GM12878 (cell line): ENCODE data around the gene ANKMY1. TPM values are rescaled to one million over a fixed set of nuclear protein-coding genes. Genes with fewer than 3 reads are reported as not detected.

Source experiments
- ATAC-seq: fragments of 200-7000 bp; cut with Tn5 transposase; 3 replicates; pipeline ENCODE4 v1.9.1; 2020; ENCODE audit warnings: mild to moderate bottlenecking, moderate library complexity
- BruUV-seq: library from RNA; stranded (reverse); fragments of 400-500 nt; replicated peaks from 2 replicates; lab custom pipeline; 2021; lab: Mats Ljungman, UMichigan
- CTCF ChIA-PET: fragments of 300-600 bp; sonication (Branson Sonifier 250); formaldehyde crosslinking; extraction: SDS; loops from one replicate; lab custom pipeline; 2021; ENCODE audit warnings: inconsistent platforms; lab: Yijun Ruan, JAX
- POLR2A ChIA-PET: fragments of 350-600 bp; formaldehyde crosslinking; extraction: SDS; loops from one replicate; lab custom pipeline; 2021; ENCODE audit warnings: inconsistent platforms; lab: Charles Lee
- RAD21 ChIA-PET: fragments of 300-600 bp; sonication (Branson Sonifier 250); formaldehyde crosslinking; loops from one replicate; lab custom pipeline; 2023; ENCODE audit warnings: antibody characterized with exemption; ENCODE audit not compliant: unreplicated experiment; lab: Charles Lee
- SMC1A ChIA-PET: fragments of 300-600 bp; sonication (Branson Sonifier 250); formaldehyde crosslinking; loops from one replicate; lab custom pipeline; 2023; ENCODE audit not compliant: unreplicated experiment, uncharacterized antibody; lab: Charles Lee
- DNase-seq: peaks from one replicate; pipeline ENCODE4 v3.0.0-alpha.2; 2011; ENCODE audit warnings: low read depth, low spot score
- FAIRE-seq: peaks from 3 replicates; lab custom pipeline; 2011; peaks lifted over from hg19 to GRCh38; lab: Jason Lieb, UNC
- H2AFZ ChIP-seq: 2 replicates; pipeline ENCODE4 v1.6.0; 2011; ENCODE audit warnings: low read depth, low read length, control low read depth; ENCODE audit not compliant: control insufficient read depth
- H3K27ac ChIP-seq: 2 replicates; pipeline ENCODE4 v1.5.1; 2011; ENCODE audit warnings: control low read depth; ENCODE audit not compliant: control insufficient read depth, insufficient read depth
- H3K27me3 ChIP-seq, 2 experiments: replicated peaks in 1 of 2; 2 replicates each; pipeline versions ENCODE4 v1.6.0 to v1.6.1; 2011; ENCODE audit warnings: low read length in 1 of 2; ENCODE audit not compliant: control insufficient read depth in 2 of 2, insufficient read depth in 2 of 2
- H3K36me3 ChIP-seq, 2 experiments: 2 replicates each; pipeline ENCODE4 v1.5.1; 2011; ENCODE audit warnings: low read length in 1 of 2; ENCODE audit not compliant: control insufficient read depth in 2 of 2, insufficient read depth in 2 of 2
- H3K4me1 ChIP-seq: 2 replicates; pipeline ENCODE4 v1.6.1; 2011; ENCODE audit warnings: mild to moderate bottlenecking, low read length, moderate library complexity, mixed read lengths; ENCODE audit not compliant: control insufficient read depth, insufficient read depth
- H3K4me2 ChIP-seq: 2 replicates; pipeline ENCODE4 v1.6.0; 2011; ENCODE audit warnings: control low read depth; ENCODE audit not compliant: control insufficient read depth, insufficient read depth
- H3K4me3 ChIP-seq: fragments of 200-600 bp; sonication (generic); 2 replicates; pipeline ENCODE4 v1.5.1; 2016
- H3K79me2 ChIP-seq: 2 replicates; pipeline ENCODE4 v1.6.0; 2011; ENCODE audit warnings: low read length; ENCODE audit not compliant: control insufficient read depth, insufficient read depth
- H3K9ac ChIP-seq: 2 replicates; pipeline ENCODE4 v1.8.0; 2011; ENCODE audit warnings: low read length, control low read depth, mixed read lengths; ENCODE audit not compliant: control insufficient read depth, insufficient read depth
- H3K9me3 ChIP-seq: replicated peaks from 3 replicates; pipeline ENCODE4 v1.5.1; 2011; ENCODE audit warnings: mild to moderate bottlenecking, low read length; ENCODE audit not compliant: control insufficient read depth, insufficient read depth
- H4K20me1 ChIP-seq: 2 replicates; pipeline ENCODE4 v1.6.0; 2011; ENCODE audit not compliant: control insufficient read depth, insufficient read depth
- BHLHE40 ChIP-seq, 2 experiments: fragments of 450-650 bp in 1 of 2; IDR thresholded peaks; 2 replicates each; pipeline ENCODE4 v1.6.1; 2011 to 2017; ENCODE audit warnings: low read depth in 2 of 2, borderline replicate concordance in 1 of 2, improper control_type of control experiment in 1 of 2, low read length in 1 of 2, mild to moderate bottlenecking in 1 of 2
- CEBPB ChIP-seq, 2 experiments: fragments of 150-350 bp in 1 of 2; IDR thresholded peaks; 2 replicates each; pipeline ENCODE4 v1.6.1; 2012 to 2014; ENCODE audit warnings: low read depth in 2 of 2, low read length in 2 of 2, borderline replicate concordance in 1 of 2, inconsistent platforms in 1 of 2
- EGR1 ChIP-seq, 2 experiments: IDR thresholded peaks; 1 replicate in 1 of 2; 2 replicates in 1 of 2; pipeline ENCODE4 v1.6.1; 2011 to 2012; ENCODE audit warnings: low read depth in 2 of 2, low read length in 2 of 2, borderline replicate concordance in 1 of 2, mild to moderate bottlenecking in 1 of 2, moderate library complexity in 1 of 2
- GATAD2B ChIP-seq: fragments of 450-650 bp; conservative IDR thresholded peaks from 2 replicates; pipeline ENCODE4 v1.6.1; 2017; ENCODE audit warnings: low read depth, mild to moderate bottlenecking, moderate library complexity
- HCFC1 ChIP-seq: fragments of 150-350 bp; IDR thresholded peaks from 2 replicates; pipeline ENCODE4 v1.6.1; 2014; ENCODE audit warnings: low read length
- KAT2A ChIP-seq: conservative IDR thresholded peaks from 2 replicates; pipeline ENCODE4 v1.6.1; 2011; ENCODE audit warnings: low read depth, low read length; ENCODE audit not compliant: control insufficient read depth
- NBN ChIP-seq: fragments of 450-650 bp; IDR thresholded peaks from 2 replicates; pipeline ENCODE4 v1.6.1; 2016
- SMARCA5 ChIP-seq: fragments of 450-650 bp; IDR thresholded peaks from 2 replicates; pipeline ENCODE4 v1.6.1; 2017; ENCODE audit warnings: mild to moderate bottlenecking
- SREBF1 ChIP-seq: IDR thresholded peaks from 2 replicates; pipeline ENCODE4 v1.6.1; 2012; ENCODE audit warnings: mild to moderate bottlenecking, low read length
- STAT1 ChIP-seq: fragments of 450-650 bp; conservative IDR thresholded peaks from 2 replicates; pipeline ENCODE4 v1.6.1; 2014; ENCODE audit warnings: antibody characterized with exemption, mild to moderate bottlenecking
- YY1 ChIP-seq: IDR thresholded peaks from 2 replicates; pipeline ENCODE4 v1.6.1; 2011; ENCODE audit warnings: low read depth, mild to moderate bottlenecking, low read length
- WGBS: methylation state at CpG from one replicate; pipeline ENCODE4 v1.1.6; 2016; ENCODE audit warnings: low lambda C conversion rate; ENCODE audit not compliant: insufficient replicate concordance, insufficient coverage; ENCODE audit errors: missing lambda C conversion rate; 5-methylcytosine and 5-hydroxymethylcytosine counted together
- in situ Hi-C: fragments of 300-500 bp; cut with MboI; formaldehyde crosslinking; loops from 9 replicates; pipeline ENCODE4 v1.14.3; 2018; ENCODE audit warnings: mixed read lengths
- intact Hi-C: fragments of 100-400 bp; cut with micrococcal nuclease; formaldehyde crosslinking; loops from one replicate; pipeline ENCODE4 v1.14.2; 2022; ENCODE audit not compliant: unreplicated experiment
- polyA plus RNA-seq, 11 experiments: library from polyadenylated mRNA; depleted of rRNA in 4 of 11; unstranded in 6 of 11; stranded (reverse) in 5 of 11; fragments of >200 nt; fragmentation: Nextera tagmentation in 4 of 11; fragmentation: Illumina TruSeq in 1 of 11; extraction: Ambion mirVana in 4 of 11; extraction: Trizol in 1 of 11; gene quantifications; 1 replicate in 1 of 11; 2 replicates in 10 of 11; pipeline versions ENCODE4 v1.2.1 to v1.2.3, GENCODE V29; 2011 to 2016; ENCODE audit warnings: inconsistent platforms in 2 of 11, missing spikeins in 2 of 11, low read depth in 1 of 11
- total RNA-seq, 4 experiments: library from RNA; depleted of rRNA in 3 of 4; stranded (reverse); fragments of >200 nt in 3 of 4; fragmentation: Illumina TruSeq in 1 of 4; extraction: Trizol in 1 of 4; gene quantifications; 2 replicates each; pipeline versions ENCODE4 v1.2.1 to v1.2.3, GENCODE V29; 2013 to 2021
- TF ChIP-seq, protein P1 (sequence below): IDR thresholded peaks from 2 replicates; pipeline ENCODE4 v1.6.1; 2012; ENCODE audit warnings: low read length, inconsistent platforms
- TF ChIP-seq, protein P2 (sequence below): fragments of 450-650 bp; IDR thresholded peaks from 2 replicates; pipeline ENCODE4 v1.6.1; 2017; ENCODE audit warnings: borderline replicate concordance
- TF ChIP-seq, protein P3 (sequence below): IDR thresholded peaks from 2 replicates; pipeline ENCODE4 v1.6.1; 2011; ENCODE audit warnings: mild to moderate bottlenecking, low read depth, low read length, moderate library complexity; ENCODE audit not compliant: insufficient replicate concordance
- TF ChIP-seq, protein P4 (sequence below): IDR thresholded peaks from 2 replicates; pipeline ENCODE4 v1.6.1; 2012; ENCODE audit warnings: low read depth, low read length, improper control_type of control experiment
- TF ChIP-seq, protein P5 (sequence below): fragments of 450-650 bp; IDR thresholded peaks from 2 replicates; pipeline ENCODE4 v1.6.1; 2017; ENCODE audit warnings: mild to moderate bottlenecking, moderate library complexity

The ANKMY1 gene
- total and polyA plus RNA-seq, 10 of the 15 experiments (the other 5 are each of a cell fraction or from before 2014, with no cell fraction given) = 1.1 to 15.3 (median 11.1) TPM

DNA sequence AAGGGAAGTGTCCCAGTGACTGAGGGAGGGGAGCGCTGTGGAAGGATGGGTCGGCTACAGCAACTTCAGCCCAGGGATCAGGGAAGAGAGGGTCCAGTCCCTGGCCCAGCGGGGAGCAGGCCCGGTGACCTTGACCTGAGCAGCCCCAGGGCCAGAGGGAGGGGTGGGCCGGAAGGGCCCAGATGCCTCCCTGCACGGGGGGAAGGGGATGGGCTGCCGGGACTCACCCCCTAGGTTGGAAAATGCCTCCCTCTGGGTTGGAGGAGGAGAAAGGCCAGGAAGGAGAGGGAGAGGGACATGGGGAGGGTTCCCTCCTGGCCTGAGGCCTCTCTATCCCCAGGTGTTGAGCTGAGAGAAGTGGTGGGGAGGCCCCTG is 102.5 kb downstream of the ANKMY1 start:
- no peak overlapping the region for H2AFZ ChIP-seq
- no peaks in the 10 kb centered on the region for H3K4me1 ChIP-seq
- ATAC-seq (no peak), FAIRE-seq (no peak), DNase-seq (no peak)
- in situ Hi-C loops (no loop called here), intact Hi-C loops (no loop called here)
- CTCF ChIA-PET = no interaction called here
- no peak overlapping the region for H3K9ac ChIP-seq
- no peak overlapping the region for H3K4me2 ChIP-seq
- no peaks in the 10 kb centered on the region for H3K9me3 ChIP-seq
- RAD21 ChIA-PET = no interaction called here
- BruUV-seq = no TSS peak
- H3K27ac ChIP-seq = no peak overlapping the region
- SMC1A ChIA-PET = no interaction called here
- POLR2A ChIA-PET = no interaction called here
- H3K36me3 ChIP-seq = no peaks in the 10 kb centered on the region
- H3K27me3 ChIP-seq = peaks cover 11 to 12% of the 10 kb centered on the region in 2 experiments
- H3K79me2 ChIP-seq = no peaks in the 10 kb centered on the region
- no peaks in the 10 kb centered on the region for H4K20me1 ChIP-seq
- no peak overlapping the region for H3K4me3 ChIP-seq
- 34% methylated on average over 7 of the region's 7 CpGs for WGBS
- TF ChIP-seq EGR1 (IDR thresholded peaks at IDR 0.05; ENCODE audit: borderline replicate concordance in 1 of 2, low read depth in 2 of 2, low read length in 2 of 2) (no peak), BHLHE40 (IDR thresholded peaks at IDR 0.05; ENCODE audit: borderline replicate concordance in 1 of 2, low read depth in 2 of 2, low read length in 1 of 2) (no peak), CEBPB (IDR thresholded peaks at IDR 0.05; ENCODE audit: borderline replicate concordance in 1 of 2, low read depth in 2 of 2, low read length in 2 of 2) (no peak), SREBF1 (no peak), STAT1 (no peak), GATAD2B (no peak), NBN (no peak), HCFC1 (no peak), YY1 (no peak), SMARCA5 (no peak), KAT2A (no peak)
- TF ChIP-seq, protein P1, sequence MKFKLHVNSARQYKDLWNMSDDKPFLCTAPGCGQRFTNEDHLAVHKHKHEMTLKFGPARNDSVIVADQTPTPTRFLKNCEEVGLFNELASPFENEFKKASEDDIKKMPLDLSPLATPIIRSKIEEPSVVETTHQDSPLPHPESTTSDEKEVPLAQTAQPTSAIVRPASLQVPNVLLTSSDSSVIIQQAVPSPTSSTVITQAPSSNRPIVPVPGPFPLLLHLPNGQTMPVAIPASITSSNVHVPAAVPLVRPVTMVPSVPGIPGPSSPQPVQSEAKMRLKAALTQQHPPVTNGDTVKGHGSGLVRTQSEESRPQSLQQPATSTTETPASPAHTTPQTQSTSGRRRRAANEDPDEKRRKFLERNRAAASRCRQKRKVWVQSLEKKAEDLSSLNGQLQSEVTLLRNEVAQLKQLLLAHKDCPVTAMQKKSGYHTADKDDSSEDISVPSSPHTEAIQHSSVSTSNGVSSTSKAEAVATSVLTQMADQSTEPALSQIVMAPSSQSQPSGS = no peak
- TF ChIP-seq, protein P2, sequence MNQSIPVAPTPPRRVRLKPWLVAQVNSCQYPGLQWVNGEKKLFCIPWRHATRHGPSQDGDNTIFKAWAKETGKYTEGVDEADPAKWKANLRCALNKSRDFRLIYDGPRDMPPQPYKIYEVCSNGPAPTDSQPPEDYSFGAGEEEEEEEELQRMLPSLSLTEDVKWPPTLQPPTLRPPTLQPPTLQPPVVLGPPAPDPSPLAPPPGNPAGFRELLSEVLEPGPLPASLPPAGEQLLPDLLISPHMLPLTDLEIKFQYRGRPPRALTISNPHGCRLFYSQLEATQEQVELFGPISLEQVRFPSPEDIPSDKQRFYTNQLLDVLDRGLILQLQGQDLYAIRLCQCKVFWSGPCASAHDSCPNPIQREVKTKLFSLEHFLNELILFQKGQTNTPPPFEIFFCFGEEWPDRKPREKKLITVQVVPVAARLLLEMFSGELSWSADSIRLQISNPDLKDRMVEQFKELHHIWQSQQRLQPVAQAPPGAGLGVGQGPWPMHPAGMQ = no peak
- TF ChIP-seq, protein P3, sequence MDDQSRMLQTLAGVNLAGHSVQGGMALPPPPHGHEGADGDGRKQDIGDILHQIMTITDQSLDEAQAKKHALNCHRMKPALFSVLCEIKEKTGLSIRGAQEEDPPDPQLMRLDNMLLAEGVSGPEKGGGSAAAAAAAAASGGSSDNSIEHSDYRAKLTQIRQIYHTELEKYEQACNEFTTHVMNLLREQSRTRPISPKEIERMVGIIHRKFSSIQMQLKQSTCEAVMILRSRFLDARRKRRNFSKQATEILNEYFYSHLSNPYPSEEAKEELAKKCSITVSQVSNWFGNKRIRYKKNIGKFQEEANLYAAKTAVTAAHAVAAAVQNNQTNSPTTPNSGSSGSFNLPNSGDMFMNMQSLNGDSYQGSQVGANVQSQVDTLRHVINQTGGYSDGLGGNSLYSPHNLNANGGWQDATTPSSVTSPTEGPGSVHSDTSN = no peak
- TF ChIP-seq, protein P4, sequence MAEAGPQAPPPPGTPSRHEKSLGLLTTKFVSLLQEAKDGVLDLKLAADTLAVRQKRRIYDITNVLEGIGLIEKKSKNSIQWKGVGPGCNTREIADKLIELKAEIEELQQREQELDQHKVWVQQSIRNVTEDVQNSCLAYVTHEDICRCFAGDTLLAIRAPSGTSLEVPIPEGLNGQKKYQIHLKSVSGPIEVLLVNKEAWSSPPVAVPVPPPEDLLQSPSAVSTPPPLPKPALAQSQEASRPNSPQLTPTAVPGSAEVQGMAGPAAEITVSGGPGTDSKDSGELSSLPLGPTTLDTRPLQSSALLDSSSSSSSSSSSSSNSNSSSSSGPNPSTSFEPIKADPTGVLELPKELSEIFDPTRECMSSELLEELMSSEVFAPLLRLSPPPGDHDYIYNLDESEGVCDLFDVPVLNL = no peak
- TF ChIP-seq, protein P5, sequence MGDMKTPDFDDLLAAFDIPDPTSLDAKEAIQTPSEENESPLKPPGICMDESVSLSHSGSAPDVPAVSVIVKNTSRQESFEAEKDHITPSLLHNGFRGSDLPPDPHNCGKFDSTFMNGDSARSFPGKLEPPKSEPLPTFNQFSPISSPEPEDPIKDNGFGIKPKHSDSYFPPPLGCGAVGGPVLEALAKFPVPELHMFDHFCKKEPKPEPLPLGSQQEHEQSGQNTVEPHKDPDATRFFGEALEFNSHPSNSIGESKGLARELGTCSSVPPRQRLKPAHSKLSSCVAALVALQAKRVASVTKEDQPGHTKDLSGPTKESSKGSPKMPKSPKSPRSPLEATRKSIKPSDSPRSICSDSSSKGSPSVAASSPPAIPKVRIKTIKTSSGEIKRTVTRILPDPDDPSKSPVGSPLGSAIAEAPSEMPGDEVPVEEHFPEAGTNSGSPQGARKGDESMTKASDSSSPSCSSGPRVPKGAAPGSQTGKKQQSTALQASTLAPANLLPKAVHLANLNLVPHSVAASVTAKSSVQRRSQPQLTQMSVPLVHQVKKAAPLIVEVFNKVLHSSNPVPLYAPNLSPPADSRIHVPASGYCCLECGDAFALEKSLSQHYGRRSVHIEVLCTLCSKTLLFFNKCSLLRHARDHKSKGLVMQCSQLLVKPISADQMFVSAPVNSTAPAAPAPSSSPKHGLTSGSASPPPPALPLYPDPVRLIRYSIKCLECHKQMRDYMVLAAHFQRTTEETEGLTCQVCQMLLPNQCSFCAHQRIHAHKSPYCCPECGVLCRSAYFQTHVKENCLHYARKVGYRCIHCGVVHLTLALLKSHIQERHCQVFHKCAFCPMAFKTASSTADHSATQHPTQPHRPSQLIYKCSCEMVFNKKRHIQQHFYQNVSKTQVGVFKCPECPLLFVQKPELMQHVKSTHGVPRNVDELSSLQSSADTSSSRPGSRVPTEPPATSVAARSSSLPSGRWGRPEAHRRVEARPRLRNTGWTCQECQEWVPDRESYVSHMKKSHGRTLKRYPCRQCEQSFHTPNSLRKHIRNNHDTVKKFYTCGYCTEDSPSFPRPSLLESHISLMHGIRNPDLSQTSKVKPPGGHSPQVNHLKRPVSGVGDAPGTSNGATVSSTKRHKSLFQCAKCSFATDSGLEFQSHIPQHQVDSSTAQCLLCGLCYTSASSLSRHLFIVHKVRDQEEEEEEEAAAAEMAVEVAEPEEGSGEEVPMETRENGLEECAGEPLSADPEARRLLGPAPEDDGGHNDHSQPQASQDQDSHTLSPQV = no peak
